ENCODE results near the gene MAN1A2.
"Not testable (repeated sequence)": the region's sequence is repeated elsewhere in the genome, so short reads cannot be mapped to it uniquely, and the experiment has no call there.

The MAN1A2 gene

DNA sequence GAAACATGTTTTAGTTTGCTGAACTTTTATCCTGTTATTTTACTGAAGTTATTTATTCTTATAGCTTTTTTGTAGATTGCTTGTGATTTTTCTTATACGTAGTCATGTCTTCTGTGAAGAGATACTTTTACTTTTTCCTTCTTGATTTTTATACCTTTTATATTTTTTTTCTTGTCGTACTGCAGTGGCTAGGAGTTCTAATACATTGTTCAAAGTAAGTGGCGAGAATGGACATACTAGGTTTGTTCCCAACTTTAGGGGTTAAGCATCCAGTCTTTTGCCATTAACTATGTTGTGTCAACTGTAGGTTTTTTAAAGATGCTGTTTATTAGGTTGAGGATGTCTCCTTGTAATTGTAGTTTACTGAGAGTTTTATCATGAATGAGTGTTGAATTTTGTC, 36.3 kb downstream of the MAN1A2 start:
- DNase-seq (ENCODE audit: low spot score): no peak

DNA sequence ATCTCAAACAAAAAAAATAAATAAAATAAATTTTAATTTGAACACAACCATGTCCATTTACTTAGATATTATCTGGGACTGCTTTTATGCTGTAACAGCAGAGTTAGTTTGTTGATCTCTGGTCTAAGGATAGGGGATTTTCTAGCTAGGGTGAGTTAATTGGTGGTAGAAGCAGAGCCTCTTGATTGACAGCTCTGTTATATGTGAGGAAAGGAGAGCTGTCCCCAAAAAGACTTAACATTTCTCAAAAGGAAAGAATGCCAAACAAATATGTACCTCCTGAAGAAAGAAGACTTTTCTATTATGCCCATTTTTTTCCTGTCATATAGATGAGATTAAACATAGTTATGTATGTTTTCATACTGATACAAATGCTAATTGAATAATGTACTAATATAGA, 37.8 kb downstream of the MAN1A2 start:
- DNase-seq (ENCODE audit: low spot score): no peak

- no peak for DNase-seq (ENCODE audit: low spot score)
Measured at GRCh38 chr1:117412472-117412871, 45.2 kb downstream of the MAN1A2 start.

DNA sequence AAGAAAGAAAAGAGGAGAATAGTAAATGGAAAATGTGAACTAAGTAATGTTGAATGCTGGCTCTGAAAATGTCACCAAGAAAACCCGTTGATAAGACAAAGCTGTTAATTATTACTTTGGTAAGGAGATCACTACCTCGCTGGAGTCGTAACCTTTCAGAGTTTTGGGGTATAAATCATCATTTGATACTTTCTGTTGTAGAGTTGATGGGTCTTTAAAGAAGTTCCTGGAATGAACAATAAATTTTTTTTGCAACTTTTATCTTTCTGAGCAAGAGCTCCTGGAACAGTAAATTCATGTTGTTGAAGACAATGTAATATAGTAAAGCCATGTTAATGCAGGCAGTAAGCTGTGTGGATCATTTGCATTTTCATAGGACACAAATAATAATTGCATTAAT, 46.2 kb downstream of the MAN1A2 start:
- no peak for DNase-seq (ENCODE audit: low spot score)

- DNase-seq (ENCODE audit: low spot score): no peak
Measured at GRCh38 chr1:117414943-117415342, 47.7 kb downstream of the MAN1A2 start.

DNA sequence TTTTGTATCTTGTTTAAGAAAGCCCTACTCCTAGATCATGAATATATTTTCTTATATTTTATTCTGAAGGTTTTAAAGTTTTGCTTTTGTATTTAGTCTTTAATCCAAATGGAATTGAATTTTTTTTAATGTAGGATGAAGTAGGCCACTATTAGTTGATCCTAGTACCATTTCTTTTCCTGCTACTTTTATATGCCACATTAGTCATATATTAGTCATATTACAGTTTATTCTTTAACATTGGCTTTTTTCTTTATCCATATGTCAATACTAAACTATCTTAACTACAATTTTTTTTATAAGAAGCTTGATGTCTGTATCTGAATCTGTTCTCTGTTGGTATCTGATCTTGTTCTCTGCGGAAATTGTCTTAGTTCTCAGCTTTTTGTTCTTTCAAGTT, 48.8 kb downstream of the MAN1A2 start:
- DNase-seq (ENCODE audit: low spot score): no peak

DNA sequence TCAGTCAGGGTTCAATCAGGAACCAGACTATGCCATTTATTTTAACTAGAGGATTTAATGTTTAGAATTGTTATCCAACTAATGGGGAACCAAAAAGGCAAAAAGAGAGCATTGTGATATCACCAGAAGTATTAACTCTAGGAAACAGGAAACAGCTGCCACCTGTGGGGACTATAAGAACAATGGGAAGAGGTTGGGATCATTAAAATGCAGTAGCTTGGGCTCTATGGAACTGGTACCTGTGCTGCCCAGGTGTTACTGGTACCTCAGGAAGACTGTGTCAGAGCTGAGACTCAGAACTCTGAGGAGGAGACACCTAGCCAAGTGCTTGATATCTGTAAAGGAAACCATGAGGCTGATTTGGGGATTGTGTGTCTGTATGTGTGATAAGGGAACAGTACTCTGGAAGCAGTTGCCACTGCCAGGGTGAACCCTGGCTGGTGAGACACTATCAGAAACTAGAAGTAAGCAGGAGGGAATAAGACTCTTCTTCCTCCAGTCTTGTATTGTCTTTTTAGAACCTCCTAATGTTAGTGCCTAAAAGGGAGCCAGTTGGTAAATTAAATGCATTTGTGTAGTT, 49.4 kb downstream of the MAN1A2 start:
- no peak for DNase-seq (ENCODE audit: low spot score)

GRCh38 chr1:117425050-117425734, 57.9 kb downstream of the MAN1A2 start:
- DNase-seq (ENCODE audit: low spot score): no peak

GRCh38 chr1:117427297-117427696, 60.0 kb downstream of the MAN1A2 start:
- DNase-seq (ENCODE audit: low spot score): no peak

DNA sequence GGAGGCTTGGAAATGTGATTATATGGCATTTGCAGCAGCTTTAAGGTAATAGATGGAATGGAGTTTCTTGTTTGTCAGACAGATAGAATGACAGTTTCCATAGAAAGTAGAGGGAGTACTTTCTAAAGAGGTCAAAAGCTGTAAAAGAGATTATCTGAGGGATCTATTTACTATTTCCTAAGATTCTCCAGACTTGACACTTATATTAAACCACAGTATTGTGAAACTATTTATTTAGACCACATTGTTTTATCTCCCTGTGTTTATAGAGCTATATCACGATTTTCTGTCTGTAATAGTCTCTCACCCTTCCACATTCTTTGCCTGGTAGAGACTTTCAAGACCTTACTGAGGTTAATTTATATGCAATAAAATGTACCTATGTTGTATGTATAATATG, 66.7 kb downstream of the MAN1A2 start:
- DNase-seq (ENCODE audit: low spot score): no peak

DNA sequence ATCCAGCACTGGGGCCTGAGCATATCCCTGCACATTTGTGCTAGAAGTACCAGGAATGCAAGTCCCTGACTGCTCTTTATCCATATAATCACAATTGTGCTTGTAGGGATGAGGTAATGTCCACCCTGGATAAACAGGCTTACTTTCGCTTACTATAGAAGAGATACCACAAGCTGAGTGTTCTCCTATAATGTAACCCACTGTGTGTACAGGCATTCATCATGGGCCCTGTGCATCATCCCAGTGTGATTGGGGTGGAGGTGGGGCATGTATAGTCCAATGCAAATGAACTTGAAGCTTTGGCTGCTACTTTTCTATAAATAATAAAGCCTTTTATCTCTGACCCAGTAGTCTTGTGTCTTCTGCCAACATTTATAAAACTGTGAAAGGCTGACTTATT, 69.3 kb downstream of the MAN1A2 start:
- DNase-seq (ENCODE audit: low spot score): no peak

DNA sequence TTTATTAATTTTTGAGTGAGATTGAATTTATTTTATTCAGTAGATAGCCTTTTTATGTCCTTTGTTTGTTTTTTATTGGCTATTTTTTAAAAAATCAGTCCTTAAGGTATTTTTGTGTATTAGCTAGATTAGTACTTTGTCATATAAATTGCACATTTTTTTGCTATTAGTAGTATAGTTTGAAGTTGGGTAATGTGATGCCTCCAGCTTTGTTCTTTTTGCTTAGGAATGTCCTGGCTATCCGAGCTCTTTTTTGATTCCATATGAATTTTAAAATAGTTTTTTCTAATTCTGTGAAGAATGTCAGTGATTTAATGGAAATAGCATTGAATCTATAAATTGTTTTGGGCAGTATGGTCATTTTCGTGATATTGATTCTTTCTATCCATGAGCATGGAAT, 80.4 kb downstream of the MAN1A2 start:
- no peak for DNase-seq (ENCODE audit: low spot score)

- no peak for DNase-seq (ENCODE audit: low spot score)
Measured at GRCh38 chr1:117452216-117452615, 85.0 kb downstream of the MAN1A2 start.

DNA sequence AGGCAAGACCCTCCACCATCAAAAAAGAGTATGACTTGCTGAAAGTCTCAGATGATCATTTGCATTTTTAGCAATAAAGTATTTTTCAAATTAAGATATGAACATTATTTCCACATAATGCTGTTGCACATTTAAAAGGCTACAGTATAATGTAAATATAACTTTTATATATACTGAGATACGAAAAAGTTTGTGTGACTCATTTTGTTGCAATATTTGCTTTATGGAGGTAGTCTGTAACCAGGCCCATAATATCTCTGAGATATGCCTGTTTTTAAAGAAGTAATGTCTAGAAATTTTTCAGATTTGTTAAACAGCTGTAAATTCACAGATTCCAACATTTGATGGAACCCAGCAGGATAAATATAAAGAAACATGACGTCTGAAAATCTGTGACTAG, 86.7 kb downstream of the MAN1A2 start:
- no peak for DNase-seq (ENCODE audit: low spot score)

DNA sequence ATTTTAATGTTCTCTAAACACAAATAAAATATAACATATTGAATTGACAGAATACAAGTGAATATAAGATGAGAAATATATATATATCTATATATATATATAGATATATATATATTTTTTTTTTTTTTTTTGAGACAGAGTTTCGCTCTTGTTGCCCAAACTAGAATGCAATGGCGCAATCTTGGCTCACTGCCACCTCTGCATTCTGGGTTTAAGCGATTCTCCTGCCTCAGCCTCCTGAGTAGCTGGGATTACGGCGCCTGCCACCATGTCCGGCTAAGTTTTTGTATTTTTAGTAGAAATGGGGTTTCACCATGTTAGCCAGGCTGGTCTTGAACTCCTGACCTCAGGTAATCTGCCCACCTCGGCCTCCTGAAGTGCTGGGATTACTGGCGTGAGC, 91.2 kb downstream of the MAN1A2 start:
- not testable (repeated sequence) for DNase-seq (ENCODE audit: low spot score)

- no peak for DNase-seq (ENCODE audit: low spot score)
Measured at GRCh38 chr1:117466761-117467160, 99.5 kb downstream of the MAN1A2 start.

GRCh38 chr1:117467336-117467735, 100.1 kb downstream of the MAN1A2 start:
- DNase-seq (ENCODE audit: low spot score): no peak

- no peak for DNase-seq (ENCODE audit: low spot score)
Measured at GRCh38 chr1:117473063-117473462, 105.8 kb downstream of the MAN1A2 start.

DNA sequence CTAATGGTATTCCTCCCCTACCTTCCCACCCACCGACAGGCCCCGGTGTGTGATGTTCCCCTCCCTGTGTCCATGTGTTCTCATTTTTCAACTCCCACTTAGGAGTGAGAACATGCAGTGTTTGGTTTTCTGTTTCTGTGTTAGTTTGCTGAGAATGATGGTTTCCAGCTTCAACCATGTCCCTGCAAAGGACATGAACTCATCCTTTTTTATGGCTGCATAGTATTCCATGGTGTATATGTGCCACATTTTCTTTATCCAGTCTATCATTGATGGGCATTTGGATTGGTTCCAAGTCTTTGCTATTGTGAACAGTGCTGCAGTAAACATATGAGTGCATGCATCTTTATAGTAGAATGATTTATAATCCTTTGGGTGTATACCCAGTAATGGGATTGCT, 108.2 kb downstream of the MAN1A2 start:
- not testable (repeated sequence) for DNase-seq (ENCODE audit: low spot score)

DNA sequence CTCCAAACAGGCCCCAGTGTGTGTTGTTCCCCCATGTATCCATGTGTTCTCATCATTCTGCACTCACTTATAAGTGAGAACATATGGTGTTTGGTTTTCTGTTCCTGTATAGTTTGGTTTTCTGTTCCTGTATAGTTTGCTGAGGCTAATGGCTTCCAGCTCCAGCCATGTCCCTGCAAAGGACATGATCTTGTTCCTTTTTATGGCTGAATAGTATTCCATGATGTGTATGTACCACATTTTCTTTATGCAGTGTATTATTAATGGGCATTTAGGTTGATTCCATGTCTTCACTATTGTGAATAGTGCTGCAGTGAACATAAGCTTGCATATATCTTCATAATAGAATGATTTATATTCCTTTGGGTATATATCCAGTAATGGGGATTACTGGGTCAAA, 111.8 kb downstream of the MAN1A2 start:
- DNase-seq (ENCODE audit: low spot score): no peak

GRCh38 chr1:117481410-117481809, 114.2 kb downstream of the MAN1A2 start:
- no peak for DNase-seq (ENCODE audit: low spot score)

DNA sequence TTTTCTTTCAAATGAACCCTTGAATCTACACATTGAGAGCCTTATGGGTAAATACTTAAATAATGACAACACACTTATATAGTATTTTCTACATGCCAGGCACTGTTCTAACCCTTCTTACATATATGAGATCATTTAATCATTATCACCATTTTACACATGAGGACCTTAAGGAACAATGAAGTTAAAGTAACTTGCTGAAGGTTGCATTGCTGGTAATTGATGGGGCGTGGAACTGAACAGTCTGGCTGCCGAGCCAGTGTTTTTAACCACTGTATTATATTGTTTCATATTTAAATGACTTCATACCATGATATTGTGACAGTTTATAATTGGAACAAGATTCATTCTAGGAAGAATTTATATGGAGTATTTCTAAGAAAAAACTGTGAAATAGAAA, 126.7 kb downstream of the MAN1A2 start:
- DNase-seq (ENCODE audit: low spot score): no peak

GRCh38 chr1:117495068-117495467, 127.8 kb downstream of the MAN1A2 start:
- no peak for DNase-seq (ENCODE audit: low spot score)

DNA sequence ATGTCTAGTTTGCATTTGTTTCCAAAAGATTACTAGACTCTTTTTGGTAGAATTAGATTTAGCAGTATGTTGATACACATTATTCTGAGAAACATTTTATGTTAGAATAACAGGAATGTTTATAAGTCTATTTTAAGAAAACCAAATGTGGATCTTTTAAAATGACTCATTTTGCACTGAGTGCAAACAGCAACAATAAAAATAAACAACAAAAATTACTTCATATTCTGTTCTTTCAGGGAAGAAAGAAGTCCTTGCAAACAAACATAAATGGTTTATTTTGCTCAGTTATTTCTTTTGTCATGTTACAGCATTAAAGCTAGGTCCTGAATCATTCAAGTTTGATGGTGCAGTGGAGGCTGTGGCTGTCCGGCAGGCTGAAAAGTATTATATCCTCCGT, 131.8 kb downstream of the MAN1A2 start:
- DNase-seq (ENCODE audit: low spot score): no peak
